ENCODE measurements around the gene RAET1E. TPM values are rescaled to one million over a fixed set of nuclear protein-coding genes. Genes with fewer than 3 reads are reported as not detected.
"Not testable (repeated sequence)": the region's sequence is repeated elsewhere in the genome, so short reads cannot be mapped to it uniquely, and the experiment has no call there.

The RAET1E gene
- total RNA-seq, 2 experiments from 2014 or later, result not detected

- H3K36me3 Mint-ChIP-seq; H3K9me3 Mint-ChIP-seq (ENCODE audit: low read depth); H3K27ac Mint-ChIP-seq; DNase-seq: not testable (repeated sequence)
- Mint-ChIP-seq H3K27me3 (peaks cover 92% of the 10 kb centered on the region), H3K4me3 (peak overlapping the region; percentile 62), H3K4me1 (peaks cover 55% of the 10 kb centered on the region)
- CTCF ChIA-PET, result interaction anchor here (0.8 kb wide), 1 partner anchor 78 kb away, joined by 4 read pairs; no protein-coding TSS in a partner anchor
- ATAC-seq, result peak; percentile 16
These were observed 40.2 kb upstream of the RAET1E start for GRCh38 chr6:149938013-149938570.

DNA sequence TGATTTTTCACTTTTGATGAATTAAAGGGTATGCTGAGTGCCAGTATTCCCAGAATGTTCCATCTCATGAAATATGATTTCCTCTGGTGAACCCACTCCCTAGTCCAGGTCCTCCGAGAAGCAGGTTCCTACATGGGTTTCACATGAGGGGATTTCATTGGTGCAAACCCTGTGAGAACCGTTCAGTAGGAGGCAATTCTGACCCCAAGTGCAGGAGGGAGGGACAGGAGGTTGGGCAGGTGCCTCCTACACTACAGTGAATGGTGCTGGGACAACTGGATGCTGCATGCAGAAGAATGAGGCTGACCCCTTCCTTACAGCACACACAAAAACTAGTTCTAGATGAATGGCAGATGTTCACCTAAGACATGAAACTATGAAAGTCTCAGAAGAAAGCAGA lies 38.8 kb upstream of the RAET1E start:
- Mint-ChIP-seq H3K4me1 (peaks cover 51% of the 10 kb centered on the region), H3K4me3 (no peak overlapping the region), H3K9me3 (ENCODE audit: low read depth) (no peaks in the 10 kb centered on the region), H3K36me3 (no peaks in the 10 kb centered on the region), H3K27me3 (peaks cover 85% of the 10 kb centered on the region), H3K27ac (no peak overlapping the region)
- CTCF ChIA-PET, result interaction anchor here (2.2 kb wide), 1 partner anchor 80 kb away, joined by 10 read pairs; no protein-coding TSS in a partner anchor
- ATAC-seq (no peak), DNase-seq (no peak)

DNA sequence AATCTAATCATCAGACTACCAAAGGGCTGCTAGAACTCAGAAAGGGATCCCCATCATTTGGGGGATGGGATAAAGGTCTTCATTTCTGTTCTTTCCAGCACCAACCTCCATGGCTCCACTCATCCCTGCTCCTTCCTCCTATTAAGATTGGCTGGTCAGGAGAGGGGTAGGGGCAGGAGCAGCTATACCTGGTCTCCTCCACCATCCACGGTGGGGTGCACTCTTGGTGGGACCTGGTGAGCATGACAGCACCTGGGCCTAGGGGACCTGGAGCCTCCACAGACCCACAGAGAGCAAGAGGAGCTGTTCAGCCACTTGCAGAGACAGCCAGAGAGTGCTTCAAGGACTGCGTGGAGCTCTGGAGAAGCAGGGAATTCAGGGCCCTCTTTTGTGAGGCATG lies 37.8 kb upstream of the RAET1E start:
- Mint-ChIP-seq H3K9me3 (ENCODE audit: low read depth) (no peaks in the 10 kb centered on the region), H3K36me3 (no peaks in the 10 kb centered on the region), H3K27me3 (peaks cover 88% of the 10 kb centered on the region), H3K27ac (no peak overlapping the region), H3K4me3 (no peak overlapping the region), H3K4me1 (peaks cover 42% of the 10 kb centered on the region)
- CTCF ChIA-PET, result interaction anchor here (0.7 to 2.2 kb wide), 5 partner anchors 74 to 144 kb away, joined by 3 to 10 read pairs (median 4); no protein-coding TSS in a partner anchor
- DNase-seq (no peak), ATAC-seq (no peak)

DNA sequence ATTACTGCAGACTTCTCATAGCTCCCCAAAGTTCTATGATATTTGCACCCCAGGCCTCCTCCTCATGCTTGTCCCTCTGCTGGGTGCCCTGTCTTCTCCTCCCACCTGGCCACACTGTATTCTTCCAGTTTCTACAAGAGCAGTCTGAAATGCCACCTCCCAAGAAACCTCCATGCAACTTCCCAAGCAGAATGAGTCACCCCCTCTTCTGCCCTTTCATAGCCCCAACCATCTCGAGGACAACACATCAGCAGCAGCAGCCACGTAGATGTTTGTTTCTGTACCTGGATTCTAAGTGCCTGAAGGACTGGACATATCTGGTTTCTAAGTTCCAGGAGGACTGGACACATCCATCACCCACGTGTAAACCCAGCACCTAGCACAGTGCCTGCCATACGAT lies 37.3 kb upstream of the RAET1E start:
- H3K27me3 Mint-ChIP-seq, result peaks cover 88% of the 10 kb centered on the region
- no peaks in the 10 kb centered on the region for H3K36me3 Mint-ChIP-seq
- CTCF ChIA-PET, result interaction anchor here (1.0 to 2.2 kb wide), 4 partner anchors 74 to 145 kb away, joined by 3 to 10 read pairs (median 4); no protein-coding TSS in a partner anchor
- H3K4me3 Mint-ChIP-seq, result no peak overlapping the region
- H3K27ac Mint-ChIP-seq, result no peak overlapping the region
- no peaks in the 10 kb centered on the region for H3K9me3 Mint-ChIP-seq (ENCODE audit: low read depth)
- peak; percentile 12 for DNase-seq
- ATAC-seq, result no peak
- H3K4me1 Mint-ChIP-seq, result peaks cover 38% of the 10 kb centered on the region

DNA sequence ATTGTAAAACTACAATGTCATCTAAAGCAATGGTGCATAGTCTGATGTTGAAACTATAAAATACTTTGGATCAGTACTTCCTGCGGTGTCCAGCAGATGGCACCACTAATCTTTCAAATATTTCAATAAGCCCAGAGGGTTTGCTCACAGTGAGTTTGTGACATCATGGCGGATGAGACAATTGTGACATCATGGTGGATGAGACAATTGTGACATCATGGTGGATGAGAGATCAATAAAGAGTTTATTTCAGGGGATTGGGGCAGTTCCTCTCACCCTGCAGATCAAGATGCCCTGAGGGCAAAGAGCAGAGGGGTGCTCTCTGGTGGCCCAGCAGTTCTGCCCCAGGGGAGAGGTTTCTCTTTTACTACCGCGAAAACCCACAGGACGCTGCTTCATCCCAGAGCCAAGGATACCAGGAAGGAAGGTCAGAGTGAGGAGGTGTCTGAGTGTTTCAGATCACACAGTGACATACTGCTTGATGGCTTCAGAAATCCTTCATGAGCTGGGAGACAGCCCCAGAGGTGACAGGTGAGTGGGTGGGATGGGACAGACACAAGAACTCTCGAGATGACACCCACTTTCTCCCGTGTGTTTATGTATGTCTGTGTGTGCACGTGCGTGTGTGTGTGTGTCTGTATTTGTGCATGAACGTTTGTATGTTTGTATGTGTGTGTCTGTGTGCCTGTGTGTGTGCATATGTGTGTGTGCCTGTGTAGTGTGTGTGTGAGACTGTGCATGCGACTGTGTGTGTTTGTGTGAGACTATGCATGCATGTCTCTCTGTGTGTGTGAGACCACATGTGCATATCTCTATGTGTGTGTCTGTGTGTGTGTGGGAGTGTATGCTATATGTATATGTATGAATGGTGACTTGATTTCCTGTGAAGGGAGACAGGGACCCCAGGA lies 36.6 kb upstream of the RAET1E start:
- peaks cover 88% of the 10 kb centered on the region for H3K27me3 Mint-ChIP-seq
- no peaks in the 10 kb centered on the region for H3K9me3 Mint-ChIP-seq (ENCODE audit: low read depth)
- DNase-seq (peak; percentile 84), ATAC-seq (peak; percentile 40)
- H3K27ac Mint-ChIP-seq, result peak overlapping the region; percentile 2
- H3K4me1 Mint-ChIP-seq, result peaks cover 31% of the 10 kb centered on the region
- CTCF ChIA-PET, result interaction anchor here (1.0 to 2.2 kb wide), 4 partner anchors 75 to 145 kb away, joined by 3 to 10 read pairs (median 4); no protein-coding TSS in a partner anchor
- H3K4me3 Mint-ChIP-seq, result peak overlapping the region; percentile 8
- H3K36me3 Mint-ChIP-seq, result no peaks in the 10 kb centered on the region

- CTCF ChIA-PET, result interaction anchor here (2.6 kb wide), 1 partner anchor 83 kb away, joined by 9 read pairs; no protein-coding TSS in a partner anchor
These were observed 35.5 kb upstream of the RAET1E start for GRCh38 chr6:149933461-149933860.

GRCh38 chr6:149933036-149933435 lies 35.1 kb upstream of the RAET1E start:
- no peaks in the 10 kb centered on the region for H3K9me3 Mint-ChIP-seq (ENCODE audit: low read depth)
- DNase-seq, result peak; percentile 28
- no peak overlapping the region for H3K4me3 Mint-ChIP-seq
- peaks cover 18% of the 10 kb centered on the region for H3K4me1 Mint-ChIP-seq
- no peak for ATAC-seq
- no peaks in the 10 kb centered on the region for H3K36me3 Mint-ChIP-seq
- CTCF ChIA-PET, result interaction anchor here (2.6 kb wide), 1 partner anchor 84 kb away, joined by 9 read pairs; no protein-coding TSS in a partner anchor
- peaks cover 88% of the 10 kb centered on the region for H3K27me3 Mint-ChIP-seq
- no peak overlapping the region for H3K27ac Mint-ChIP-seq

More at GRCh38 chr6:149933461-149933860, 35.5 kb upstream of the RAET1E start:
- no peaks in the 10 kb centered on the region for H3K36me3 Mint-ChIP-seq
- H3K4me3 Mint-ChIP-seq, result no peak overlapping the region
- DNase-seq (peak; percentile 36), ATAC-seq (no peak)
- peaks cover 88% of the 10 kb centered on the region for H3K27me3 Mint-ChIP-seq
- no peak overlapping the region for H3K27ac Mint-ChIP-seq
- H3K9me3 Mint-ChIP-seq (ENCODE audit: low read depth), result no peaks in the 10 kb centered on the region
- peaks cover 22% of the 10 kb centered on the region for H3K4me1 Mint-ChIP-seq

DNA sequence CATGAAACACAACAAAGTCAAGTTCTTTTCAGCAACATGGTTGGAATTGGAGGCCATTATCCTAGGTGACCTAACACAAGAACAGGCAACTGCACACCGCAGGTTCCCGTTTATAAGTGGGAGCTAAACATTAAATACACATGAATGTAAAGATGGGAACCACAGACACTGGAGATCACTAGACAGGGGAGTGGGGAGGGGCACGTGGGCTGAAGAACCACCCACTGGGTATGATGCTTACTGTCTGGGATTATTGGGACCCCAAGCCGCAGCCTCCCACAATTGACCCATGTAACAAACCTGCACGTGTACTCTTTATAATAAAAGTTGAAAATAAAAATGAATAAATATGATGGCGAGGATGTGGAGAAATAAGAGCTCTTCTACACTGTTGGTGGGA lies 33.6 kb upstream of the RAET1E start:
- H3K4me3 Mint-ChIP-seq, result no peak overlapping the region
- H3K4me1 Mint-ChIP-seq, result peaks cover 17% of the 10 kb centered on the region
- no peak overlapping the region for H3K27ac Mint-ChIP-seq
- H3K27me3 Mint-ChIP-seq, result peaks cover 87% of the 10 kb centered on the region
- CTCF ChIA-PET, result interaction anchor here (1.0 to 2.6 kb wide), 2 partner anchors 77 to 85 kb away, joined by 3 to 9 read pairs; no protein-coding TSS in a partner anchor
- DNase-seq, result peak; percentile 15
- no peaks in the 10 kb centered on the region for H3K36me3 Mint-ChIP-seq
- H3K9me3 Mint-ChIP-seq (ENCODE audit: low read depth), result no peaks in the 10 kb centered on the region
- no peak for ATAC-seq

GRCh38 chr6:149929422-149929821 lies 31.5 kb upstream of the RAET1E start:
- DNase-seq (no peak), ATAC-seq (no peak)
- CTCF ChIA-PET, result interaction anchor here (0.7 to 2.1 kb wide), 3 partner anchors 87 to 95 kb away, joined by 3 to 10 read pairs (median 3); no protein-coding TSS in a partner anchor
- peaks cover 86% of the 10 kb centered on the region for H3K27me3 Mint-ChIP-seq
- no peak overlapping the region for H3K4me3 Mint-ChIP-seq
- H3K9me3 Mint-ChIP-seq (ENCODE audit: low read depth), result no peaks in the 10 kb centered on the region
- peaks cover 18% of the 10 kb centered on the region for H3K4me1 Mint-ChIP-seq
- H3K27ac Mint-ChIP-seq, result no peak overlapping the region
- no peaks in the 10 kb centered on the region for H3K36me3 Mint-ChIP-seq

DNA sequence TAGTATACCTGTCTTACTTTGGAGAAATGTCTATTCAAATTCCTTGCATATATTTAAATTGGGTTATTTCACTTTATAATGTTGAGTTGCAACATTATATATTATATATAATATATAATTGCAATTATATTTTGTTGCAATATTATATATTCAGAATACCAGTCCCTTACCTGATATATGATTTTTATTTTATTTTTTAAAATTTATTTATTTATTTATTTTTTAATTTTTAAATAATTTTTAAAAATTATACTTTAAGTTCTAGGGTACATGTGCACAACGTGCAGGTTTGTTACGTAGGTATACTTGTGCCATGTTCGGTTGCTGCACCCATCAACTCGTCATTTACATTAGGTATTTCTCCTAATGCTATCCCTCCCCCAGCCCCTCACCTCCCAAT lies 29.1 kb upstream of the RAET1E start:
- H3K4me1 Mint-ChIP-seq, result peaks cover 25% of the 10 kb centered on the region
- not testable (repeated sequence) for DNase-seq; H3K27ac Mint-ChIP-seq; H3K9me3 Mint-ChIP-seq (ENCODE audit: low read depth); ATAC-seq; H3K4me3 Mint-ChIP-seq; H3K36me3 Mint-ChIP-seq
- CTCF ChIA-PET, result interaction anchor here (0.6 to 1.1 kb wide), 4 partner anchors 86 to 111 kb away, joined by 3 to 4 read pairs (median 3); no protein-coding TSS in a partner anchor
- H3K27me3 Mint-ChIP-seq, result peaks cover 94% of the 10 kb centered on the region

DNA sequence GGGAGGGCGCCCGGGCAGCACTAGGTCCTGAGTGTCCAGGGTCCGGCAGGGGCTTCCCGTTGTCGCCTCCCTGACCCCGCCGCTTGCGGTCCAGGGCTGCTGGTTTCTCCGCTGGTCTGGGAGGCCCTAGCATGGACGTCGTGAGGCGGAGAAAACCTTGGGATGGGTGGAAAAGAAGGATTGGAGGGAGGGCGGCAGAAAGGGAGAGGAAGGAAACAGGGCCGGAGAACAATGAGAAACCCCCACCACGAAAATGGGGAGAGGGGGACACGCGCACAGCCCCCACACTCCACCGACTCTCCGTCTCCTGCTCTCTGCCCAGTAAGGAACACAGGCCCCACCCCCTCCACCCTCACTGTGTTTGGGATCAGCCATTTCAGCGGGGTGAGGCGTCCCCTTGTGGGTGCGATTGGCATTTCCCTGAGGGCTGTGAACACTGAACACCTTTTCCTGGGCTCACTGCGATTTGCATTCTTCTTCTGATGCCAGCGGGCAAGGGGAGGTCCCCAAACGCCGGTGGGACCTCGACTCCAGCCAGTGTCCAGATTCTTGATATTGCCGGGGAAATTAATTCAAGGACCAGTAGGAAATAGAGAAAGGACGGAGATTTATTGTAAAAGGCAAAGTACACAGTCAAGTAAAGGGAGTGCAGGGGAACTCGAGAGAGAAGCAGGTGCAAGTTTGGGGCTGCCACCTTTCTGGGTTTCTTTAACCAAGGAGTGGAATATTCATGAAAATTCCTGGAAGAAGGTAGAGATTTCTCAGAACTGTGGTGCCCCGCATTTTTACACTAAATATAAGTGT lies 28.3 kb upstream of the RAET1E start:
- ATAC-seq (peak; percentile 76), DNase-seq (peak; percentile 90)
- H3K27ac Mint-ChIP-seq, result no peak overlapping the region
- no peaks in the 10 kb centered on the region for H3K9me3 Mint-ChIP-seq (ENCODE audit: low read depth)
- peak overlapping the region; percentile 57 for H3K4me3 Mint-ChIP-seq
- H3K36me3 Mint-ChIP-seq, result no peaks in the 10 kb centered on the region
- peaks cover 26% of the 10 kb centered on the region for H3K4me1 Mint-ChIP-seq
- CTCF ChIA-PET, result interaction anchor here (0.9 to 2.5 kb wide), 8 partner anchors 31 to 107 kb away, joined by 3 to 15 read pairs (median 6); no protein-coding TSS in a partner anchor
- peaks cover 92% of the 10 kb centered on the region for H3K27me3 Mint-ChIP-seq

DNA sequence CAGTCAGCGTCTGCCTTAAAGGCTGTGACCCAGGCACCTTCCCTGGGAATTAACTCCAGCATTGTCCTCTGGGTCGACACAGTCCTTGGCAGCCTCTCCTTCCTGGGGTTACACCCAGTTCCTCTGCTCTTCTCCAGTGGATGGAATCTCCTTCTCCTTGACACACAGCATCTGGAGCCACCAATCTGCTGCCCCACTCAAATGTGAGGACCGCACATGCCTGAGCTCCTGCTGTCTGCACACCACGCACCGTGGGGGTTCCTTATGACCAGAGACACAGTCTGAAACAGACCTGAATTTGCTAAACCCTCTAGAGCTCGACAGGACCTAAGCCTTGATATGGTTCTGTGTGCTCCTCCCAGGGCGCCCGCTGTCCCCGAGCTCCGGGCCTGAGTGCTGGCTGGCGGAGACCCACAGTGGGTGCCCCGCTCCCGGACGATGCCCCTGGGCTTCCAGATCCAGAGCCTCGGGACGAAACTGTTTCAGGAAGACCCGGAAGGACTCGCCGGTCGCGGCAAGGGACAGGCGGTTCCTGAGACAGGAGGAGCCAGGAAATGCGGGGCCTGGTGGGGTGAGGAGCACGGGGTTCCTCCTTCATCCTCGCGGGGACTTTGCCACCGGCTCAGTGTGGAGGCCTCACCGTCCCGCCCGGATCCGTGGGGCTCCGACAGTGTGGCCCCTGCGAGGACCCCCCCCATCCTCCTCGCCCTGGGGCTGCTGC lies 27.5 kb upstream of the RAET1E start:
- Mint-ChIP-seq H3K27ac (no peak overlapping the region), H3K9me3 (ENCODE audit: low read depth) (no peaks in the 10 kb centered on the region), H3K27me3 (peaks cover 92% of the 10 kb centered on the region), H3K4me1 (peaks cover 26% of the 10 kb centered on the region), H3K4me3 (peak overlapping the region; percentile 57), H3K36me3 (no peaks in the 10 kb centered on the region)
- CTCF ChIA-PET, result interaction anchor here (0.5 to 2.5 kb wide), 10 partner anchors 20 to 383 kb away, joined by 3 to 15 read pairs (median 6); no protein-coding TSS in a partner anchor
- no peak for ATAC-seq
- DNase-seq, result peak; percentile 41
